GM19397 (cell line): ENCODE measurements around the gene HOXA10.

Experiments used
- ATAC-seq: cut with Tn5 transposase; IDR thresholded peaks from one replicate; pipeline ENCODE4 v1.9.1; 2021; ENCODE audit warnings: mild to moderate bottlenecking, moderate library complexity; ENCODE audit not compliant: unreplicated experiment

The HOXA10 gene

DNA sequence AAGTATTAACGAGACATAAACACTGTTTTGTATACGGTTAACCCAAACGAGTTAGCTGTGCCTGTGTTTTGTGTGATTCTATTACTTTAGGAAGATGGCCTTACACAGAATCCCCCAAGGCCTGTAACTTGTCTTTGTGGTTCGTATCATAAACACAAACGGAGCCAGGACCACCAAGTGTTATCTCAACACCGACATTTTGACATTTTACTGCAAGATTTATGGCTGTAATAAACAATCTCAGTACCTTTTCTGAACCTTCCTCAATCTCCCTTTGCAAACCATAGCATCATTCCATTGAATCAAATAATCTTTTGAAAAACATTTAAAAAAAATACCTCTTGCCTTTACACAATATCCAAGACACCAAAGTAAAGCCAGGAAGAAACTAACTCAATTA lies 41.1 kb downstream of the HOXA10 start:
- ATAC-seq = no peak

DNA sequence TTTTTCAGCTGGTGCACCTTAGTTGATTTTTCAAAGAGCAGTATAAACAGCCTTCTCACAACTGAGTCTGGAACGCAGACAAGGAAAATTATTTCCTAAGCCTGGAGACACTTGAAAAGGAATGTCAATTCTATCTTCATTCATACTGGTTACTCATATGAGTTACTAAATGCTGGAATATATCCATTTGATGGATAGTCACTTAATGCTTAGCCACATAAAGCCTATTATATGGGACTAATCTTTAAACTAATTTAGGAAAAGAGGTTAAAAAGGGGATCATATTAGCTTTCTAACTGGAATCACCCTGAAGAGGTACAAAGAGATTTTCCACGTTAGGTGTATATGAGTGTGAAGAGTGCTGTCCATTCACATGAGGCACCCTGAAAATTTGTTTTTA lies 41.9 kb downstream of the HOXA10 start:
- ATAC-seq = no peak

DNA sequence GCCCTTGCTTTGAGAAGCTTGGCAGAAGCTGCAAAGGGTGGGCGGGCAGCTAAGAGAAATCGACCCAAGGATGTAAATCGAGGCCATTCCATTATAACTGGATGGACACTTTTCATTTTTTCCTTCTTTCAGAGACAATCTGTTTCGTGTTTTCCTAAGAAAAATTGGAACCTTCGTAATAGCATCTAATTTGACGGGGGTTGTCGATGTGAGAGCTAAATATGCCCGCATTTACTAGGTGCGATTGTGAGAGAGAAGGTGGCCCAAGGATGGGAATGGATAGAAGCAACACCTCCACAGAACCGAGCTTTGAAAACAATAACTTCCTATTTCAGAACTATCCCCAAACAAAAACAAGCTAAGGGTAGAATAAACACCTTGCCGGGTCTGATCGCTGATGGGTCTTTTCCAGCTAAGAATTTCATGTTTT lies 42.7 kb downstream of the HOXA10 start:
- ATAC-seq = no peak

DNA sequence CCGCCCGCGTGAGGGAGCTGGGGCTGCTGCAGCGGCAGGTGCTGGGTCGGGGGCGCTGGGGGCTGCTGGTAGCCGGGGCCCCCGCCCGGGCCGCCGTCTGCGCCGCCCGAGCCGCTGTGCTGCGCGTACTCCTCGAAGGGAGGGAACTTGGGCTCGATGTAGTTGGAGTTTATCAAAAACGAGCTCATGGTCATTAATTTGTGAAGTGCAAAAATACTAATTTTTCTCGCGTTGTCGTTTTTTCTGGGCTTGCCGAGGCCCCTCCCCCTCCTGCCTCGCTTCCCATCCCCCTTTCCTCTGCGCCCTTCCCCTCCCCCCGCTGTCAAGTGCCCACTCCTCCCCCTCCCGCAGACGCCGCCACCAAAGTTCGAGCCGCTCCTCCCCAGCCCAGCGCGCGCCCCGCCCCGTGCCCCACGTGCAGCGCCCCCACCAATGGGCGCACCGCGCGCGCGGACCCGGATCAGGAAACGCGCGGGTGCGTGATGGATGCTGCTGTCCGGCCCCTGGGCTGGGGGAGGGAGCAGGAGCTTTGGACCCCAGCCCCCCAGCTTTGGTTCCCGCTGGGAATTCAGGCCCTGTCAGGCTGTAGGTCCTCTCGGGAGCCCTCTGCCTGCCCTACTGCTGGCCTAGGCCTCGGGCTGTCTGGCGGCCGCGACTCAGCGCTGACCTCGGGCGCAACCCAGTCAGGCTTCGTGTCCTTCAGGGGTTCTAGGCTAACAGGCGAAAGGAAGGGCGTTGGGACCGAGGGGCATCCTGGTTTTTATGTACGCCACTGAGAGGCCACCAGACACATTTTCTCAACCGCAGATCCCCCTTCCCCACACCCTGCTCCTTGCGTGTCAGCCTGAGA lies 43.4 kb downstream of the HOXA10 start, which contains the start of gene HOXA4:
HOXA4 (minus strand) TSS at position 218 of the 850 bp plus-strand sequence; CDS start at position 194, 24 bp downstream.
- no peak for ATAC-seq

DNA sequence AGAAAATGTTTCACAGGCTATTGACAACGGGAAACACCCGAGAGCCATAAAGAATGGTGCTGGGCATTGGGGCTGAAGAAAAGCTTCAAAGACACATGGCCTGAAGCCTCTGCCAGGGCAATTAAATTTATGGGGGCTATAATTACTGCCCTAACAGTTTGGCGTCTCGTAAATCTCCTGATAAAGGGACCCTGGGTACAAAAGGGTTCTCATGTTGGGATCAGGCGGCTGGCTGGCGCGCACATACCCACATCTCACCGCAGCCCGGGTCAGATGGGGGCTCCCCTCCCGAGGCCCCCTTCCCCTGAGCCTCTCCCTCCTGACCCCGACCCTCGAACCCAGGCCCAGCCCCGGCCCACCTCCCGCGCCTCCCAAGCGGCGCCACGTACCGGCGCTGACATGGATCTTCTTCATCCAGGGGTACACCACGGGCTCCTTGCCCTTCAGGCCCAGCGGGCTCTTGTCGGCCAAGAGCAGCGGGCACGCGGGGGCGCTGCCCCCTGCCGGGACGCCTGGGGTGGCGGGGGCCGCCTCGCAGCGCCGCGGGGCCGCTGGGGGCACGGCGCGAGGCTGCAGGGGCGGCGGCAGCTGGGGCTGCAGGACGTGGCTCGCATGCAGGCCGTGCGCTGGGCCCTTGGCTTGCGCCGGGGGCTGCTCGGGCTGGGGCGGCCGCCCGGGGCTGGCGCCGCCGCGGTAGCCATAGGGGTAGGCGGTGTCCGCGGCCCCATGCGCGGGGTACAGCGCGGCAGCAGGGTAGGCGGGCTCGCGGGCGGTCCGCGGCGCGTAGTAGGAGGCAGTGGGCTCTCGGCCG lies 44.2 kb downstream of the HOXA10 start:
- ATAC-seq = no peak

DNA sequence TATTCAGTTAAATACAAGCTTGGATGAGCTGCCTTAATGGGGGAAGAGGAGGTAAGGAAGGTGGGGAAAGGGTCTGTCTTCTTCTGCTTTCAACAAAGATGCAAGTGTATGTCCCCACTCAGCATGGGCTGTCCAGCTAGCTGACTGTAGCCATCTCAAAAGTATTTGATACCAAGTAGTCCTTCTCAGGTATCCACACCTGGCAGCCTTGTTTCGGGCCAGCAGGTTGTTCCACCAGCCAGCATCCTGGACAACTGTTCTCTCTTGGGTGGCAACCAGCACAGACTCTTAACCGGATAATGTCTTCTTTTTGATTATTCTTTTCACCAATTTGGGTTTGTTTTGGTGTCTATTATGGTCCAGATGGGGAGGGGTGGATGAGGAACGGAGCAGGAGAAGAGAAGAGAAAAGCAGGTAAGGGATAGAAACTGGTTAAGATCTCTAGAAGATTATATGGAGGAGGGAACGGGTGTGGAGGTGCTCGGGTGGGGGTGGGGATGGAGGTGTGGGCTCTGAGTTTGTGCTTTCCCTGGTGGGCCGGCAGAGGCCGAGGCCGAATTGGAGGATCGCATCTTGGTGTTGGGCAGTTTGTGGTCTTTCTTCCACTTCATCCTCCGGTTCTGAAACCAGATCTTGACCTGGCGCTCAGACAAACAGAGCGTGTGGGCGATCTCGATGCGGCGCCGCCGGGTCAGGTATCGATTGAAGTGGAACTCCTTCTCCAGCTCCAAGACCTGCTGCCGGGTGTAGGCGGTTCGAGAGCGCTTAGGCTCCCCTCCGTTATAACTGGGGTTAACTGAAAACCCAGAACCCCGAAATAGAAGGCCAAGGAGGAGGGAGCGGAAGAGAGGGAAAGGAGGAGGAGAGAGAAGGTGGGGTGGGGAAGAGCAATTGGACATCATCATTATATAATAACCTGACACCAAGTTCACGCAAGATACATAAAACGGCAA lies 45.1 kb downstream of the HOXA10 start:
- ATAC-seq = no peak

DNA sequence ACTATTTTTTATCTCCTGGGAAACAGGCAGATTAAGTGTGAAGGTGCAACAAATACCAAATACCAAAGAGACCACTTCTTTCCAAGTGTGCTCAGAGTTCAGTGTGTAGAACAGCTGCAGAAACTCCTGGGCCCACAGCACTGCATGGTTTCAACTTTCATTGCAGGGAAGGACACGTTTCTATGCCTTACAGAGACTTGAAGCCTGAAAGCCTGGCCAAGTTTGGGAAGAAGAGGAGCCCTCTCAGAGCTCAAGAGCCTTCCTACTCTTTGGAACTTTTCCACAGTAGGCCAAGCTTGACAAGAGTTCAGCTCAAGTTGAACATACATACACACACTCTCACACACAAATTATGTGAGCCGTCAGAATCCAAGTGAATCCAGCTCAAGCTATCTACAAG lies 46.1 kb downstream of the HOXA10 start:
- no peak for ATAC-seq

DNA sequence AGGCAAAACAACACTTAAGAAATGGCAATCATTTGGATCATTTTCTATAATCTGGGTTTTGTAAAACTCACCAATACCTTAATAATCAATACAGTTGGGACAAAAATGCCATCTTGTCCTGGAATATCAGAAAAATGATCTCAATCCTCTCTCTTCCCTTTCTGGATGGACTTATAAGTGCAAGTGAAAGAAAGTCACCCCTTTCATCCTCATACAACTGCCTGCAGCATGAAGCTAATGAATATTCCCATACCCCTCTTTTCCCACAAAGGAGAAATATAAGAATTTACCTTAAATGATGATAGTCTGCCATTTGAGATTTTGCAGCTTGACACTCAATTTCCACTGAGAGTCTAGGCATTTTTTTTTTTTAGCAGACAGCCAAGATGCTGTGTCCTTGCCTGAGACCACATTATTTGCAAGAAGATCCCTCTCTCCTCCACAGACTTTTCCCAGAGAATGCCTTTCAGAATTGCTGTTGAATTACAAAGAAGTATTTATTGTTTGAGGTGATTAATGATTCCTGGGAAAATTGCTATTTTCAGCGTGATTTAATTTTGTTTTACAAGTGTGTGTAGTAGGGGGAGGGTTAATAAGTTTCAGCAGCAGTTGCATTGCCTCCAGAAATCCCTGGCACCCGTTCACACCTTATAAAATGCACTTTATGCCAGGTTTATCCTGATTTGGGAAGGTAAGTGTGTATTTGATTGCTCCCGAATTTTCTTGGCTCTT lies 47.4 kb downstream of the HOXA10 start:
- no peak for ATAC-seq

DNA sequence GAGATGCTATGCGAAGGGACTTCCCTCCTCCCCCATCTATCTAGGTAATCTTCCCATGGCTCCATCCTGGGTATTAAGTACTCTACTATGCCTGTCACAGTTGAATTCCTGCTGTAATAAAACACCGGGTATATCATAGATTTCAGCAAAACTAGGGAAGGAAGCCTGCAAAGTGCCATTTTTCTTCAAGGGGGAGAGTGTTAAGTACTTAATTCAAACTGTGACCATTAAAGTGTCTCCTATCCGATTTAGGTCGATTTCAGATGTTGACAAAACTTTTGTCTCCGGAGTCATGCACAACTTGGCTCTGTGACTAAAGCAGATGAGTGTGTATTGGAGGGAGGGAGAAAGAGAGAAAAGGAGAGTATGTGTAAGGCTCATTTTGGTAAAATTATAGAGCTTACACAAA lies 48.1 kb downstream of the HOXA10 start:
- no peak for ATAC-seq

DNA sequence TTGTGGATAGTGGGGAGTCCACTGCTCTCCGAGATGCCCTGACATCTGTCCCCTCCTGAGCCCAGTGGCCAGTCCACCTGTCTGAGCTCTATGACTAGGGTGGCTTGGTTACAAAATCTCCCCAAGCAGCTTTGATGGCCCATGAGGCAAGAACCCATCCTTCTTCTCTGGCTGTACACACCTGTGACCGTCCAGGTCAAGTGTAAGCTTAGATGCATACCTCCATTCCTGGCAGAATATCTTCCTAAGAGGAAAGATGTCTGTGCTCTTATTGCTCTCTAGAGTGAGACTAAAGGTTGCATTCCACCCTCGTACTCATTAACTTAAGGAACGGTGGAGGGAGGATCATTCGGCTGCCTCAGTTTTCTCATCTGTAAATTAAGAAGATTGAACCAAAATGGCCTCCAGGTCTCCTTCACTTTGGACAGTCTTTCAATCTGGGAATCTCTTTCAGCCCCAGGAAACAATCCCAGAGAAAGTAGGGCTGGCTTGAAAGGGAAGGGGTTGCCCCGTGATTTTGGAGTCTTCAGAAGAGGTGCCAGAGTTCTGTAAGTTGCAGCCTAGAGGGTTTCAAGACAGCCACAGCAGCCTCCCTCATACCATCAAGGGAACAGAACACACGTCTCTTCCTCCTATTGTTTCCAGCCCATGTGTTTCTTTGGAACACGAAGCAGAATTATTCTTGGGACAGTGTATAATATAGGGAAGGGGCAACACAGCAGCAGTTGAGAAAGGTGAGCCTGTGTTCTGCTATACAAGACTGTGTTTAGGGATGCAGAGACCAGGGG lies 49.0 kb downstream of the HOXA10 start:
- no peak for ATAC-seq

DNA sequence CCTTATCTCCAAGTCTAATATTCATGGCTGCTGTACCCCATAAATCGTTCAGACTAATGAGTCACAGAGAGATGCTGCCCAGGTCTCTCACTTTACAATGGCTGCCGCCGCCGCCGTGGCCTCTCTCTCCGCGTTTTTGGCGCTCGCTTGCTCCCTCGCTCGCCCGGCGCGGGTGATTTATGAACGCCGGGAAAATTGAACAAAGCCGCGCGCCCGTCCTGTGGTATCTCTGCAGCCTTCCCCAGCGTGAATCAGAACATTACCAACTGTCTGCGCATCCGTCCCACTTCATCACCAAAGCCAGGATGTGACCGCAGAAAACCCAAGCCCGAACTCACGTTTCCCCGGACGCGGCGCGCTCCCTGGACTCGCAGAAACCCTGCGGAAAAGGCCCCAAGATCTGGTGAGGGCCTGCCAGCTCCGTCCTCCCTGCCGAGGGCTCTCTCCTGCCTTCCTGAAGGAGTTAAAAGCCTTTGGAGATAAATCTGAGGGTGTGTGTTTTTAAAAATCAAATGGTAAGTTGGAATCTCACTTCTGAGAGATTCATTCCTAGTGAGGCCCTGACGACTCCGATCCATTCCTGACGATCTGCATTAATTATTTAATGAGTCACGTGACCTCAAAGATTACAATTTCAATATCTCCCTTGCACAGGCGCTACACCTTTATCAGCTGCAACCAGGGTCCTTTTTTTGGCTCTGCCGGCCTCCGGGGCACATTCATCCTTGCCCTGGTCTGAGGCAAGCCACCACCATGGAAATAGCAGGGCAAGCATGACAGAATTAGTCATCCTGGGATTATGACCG lies 49.8 kb downstream of the HOXA10 start:
- no peak for ATAC-seq

DNA sequence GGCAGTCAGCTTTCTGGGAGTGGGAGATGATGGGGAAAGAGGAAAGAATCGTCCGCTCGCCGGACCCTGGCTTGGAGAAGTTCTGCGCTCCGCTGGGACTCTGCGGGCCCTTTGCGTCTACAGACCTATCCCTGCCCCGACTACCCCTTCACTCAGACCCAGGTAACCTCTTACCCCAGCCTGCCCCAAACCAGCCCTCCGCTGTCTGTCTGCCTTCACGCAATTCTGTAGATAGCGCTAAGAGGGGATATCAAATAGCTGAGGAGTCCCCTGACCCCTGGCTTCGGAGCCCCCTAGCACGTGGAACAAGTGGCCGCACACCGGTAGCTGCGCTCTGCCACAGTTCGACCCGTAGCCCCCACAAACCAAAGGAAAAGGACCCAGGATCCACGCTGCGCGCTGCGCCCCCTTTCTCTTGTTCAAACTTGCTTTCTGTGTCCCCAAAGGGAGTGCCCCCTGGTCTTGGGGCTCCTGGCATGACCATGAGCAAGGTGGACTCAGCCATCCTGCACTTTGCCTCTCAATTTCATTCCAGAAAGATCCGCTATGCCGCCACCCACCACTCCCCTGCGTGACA lies 50.6 kb downstream of the HOXA10 start:
- no peak for ATAC-seq

DNA sequence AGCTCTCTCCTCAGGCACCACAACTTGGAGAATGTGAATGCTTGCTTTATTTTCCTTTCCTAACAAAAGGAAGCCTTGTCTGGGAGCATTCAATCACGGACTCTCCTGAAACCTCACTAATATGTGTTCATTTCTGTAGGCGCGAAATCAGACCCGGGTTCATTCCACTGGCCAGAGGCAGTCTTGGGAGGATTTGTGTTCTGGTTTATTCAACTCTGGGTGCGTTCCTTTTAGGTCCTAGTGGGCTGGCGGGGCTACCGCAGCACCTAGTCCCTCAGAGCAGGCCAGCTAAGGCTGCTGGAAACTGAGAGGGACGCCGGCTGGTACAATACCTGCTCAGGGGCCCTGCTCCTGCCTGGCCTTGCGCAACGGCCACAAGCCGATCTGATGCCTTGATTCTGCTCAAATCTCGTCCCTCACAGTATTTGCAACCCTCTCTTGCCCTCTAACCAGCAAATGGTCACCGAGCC lies 51.1 kb downstream of the HOXA10 start:
- no peak for ATAC-seq

DNA sequence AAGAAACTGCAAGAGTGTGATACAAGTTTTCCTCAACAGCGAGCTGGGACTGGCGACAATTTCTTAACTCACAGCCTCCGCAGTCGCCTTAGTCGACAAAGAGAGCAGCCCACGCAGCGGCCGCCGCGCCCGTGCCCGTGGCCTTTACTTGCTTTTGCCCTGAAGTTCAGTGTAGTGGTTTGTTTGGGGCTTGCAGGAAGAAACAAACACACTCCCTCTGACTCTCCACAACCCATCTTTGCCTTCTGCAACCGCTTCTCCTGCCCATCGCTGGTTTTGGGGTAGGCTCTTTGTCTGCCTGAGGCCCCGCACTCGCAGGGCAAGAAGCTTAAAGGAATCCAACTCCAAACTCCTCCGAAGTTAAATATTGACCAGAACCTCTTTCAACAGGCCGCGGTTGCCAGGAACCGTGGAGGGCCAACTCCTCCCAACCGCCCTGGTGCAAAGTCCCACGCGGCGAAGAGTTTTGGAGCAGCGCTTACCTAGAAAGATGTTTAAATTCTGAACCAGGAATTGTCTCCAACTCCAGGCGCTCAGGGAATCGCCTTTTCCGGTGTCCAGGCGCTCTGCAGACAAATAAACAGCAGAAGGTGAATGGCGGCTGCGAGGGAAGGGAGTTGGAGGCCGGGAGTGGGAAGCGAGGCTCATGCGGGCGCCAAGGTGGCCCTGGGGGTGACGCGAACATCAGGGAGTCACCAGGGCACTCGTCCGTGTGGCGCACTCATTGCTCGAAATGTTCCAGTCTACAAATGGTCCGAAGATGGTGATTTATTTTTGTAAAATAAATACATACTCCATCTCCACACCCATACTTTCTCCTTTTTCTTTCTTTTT lies 51.8 kb downstream of the HOXA10 start:
- no peak for ATAC-seq

DNA sequence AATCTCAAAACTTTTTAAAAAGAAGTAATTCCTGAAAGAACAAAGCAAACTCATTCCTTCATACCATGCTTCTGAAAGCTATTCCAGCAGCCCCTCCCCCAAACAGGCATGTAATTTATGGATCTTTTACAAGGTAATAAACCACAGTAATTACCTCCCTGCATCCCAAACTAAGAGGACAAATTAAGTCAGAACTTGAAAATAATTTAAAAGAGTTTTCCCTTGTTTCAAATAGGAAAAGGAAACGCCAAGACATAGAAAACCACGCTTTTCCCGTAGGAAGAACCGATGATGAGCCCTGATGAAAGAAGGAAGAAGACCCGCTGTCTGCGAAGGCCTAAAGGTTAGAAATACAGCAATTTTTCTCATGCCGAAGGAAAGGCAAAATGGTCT lies 52.4 kb downstream of the HOXA10 start:
- ATAC-seq = no peak
